Measurements from ENCODE around the gene ZFTA.

DNA sequence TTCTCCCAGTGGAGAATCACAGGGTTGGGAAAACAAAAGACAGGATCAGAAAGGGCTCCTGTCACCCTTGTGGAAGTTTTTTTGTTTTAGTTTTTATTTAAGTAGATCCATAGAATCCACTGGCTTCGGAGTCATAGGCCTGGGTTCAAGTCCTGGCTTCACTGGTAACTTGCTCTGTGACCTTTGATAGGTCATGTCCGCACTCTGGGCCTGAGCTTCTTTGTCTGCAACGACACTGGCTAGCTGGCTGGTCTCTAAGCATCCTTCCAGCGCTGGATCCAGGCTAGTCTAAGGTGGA lies 1.4 kb downstream of the ZFTA start:
- no peak for TF ChIP-seq CTCF (IDR thresholded peaks at IDR 0.05; ENCODE audit: low read depth, low read length, missing input control)
- TF ChIP-seq MAX (IDR thresholded peaks at IDR 0.05): no peak
- TF ChIP-seq HNF4G (IDR thresholded peaks at IDR 0.05): no peak
- no peak for TF ChIP-seq TAF1 (conservative IDR thresholded peaks at IDR 0.05)
- TF ChIP-seq YY1 (IDR thresholded peaks at IDR 0.05): no peak
- no peak for TF ChIP-seq EGR1 (IDR thresholded peaks at IDR 0.05; ENCODE audit: low read depth in 2 of 2)
- TF ChIP-seq ZBTB33 (IDR thresholded peaks at IDR 0.05): no peak
- TF ChIP-seq REST (IDR thresholded peaks at IDR 0.05): no peak
- no peak for TF ChIP-seq SP1 (IDR thresholded peaks at IDR 0.05)
- no peak for TF ChIP-seq RXRA (IDR thresholded peaks at IDR 0.05)
- no peak for TF ChIP-seq RAD21 (IDR thresholded peaks at IDR 0.05)
